HG03066 (cell line): ENCODE results near the gene HSF4.

Source experiments
- ATAC-seq: cut with Tn5 transposase; IDR thresholded peaks from one replicate; pipeline ENCODE4 v1.9.1; 2021; ENCODE audit warnings: low read depth; ENCODE audit not compliant: unreplicated experiment

HSF4 gene

DNA sequence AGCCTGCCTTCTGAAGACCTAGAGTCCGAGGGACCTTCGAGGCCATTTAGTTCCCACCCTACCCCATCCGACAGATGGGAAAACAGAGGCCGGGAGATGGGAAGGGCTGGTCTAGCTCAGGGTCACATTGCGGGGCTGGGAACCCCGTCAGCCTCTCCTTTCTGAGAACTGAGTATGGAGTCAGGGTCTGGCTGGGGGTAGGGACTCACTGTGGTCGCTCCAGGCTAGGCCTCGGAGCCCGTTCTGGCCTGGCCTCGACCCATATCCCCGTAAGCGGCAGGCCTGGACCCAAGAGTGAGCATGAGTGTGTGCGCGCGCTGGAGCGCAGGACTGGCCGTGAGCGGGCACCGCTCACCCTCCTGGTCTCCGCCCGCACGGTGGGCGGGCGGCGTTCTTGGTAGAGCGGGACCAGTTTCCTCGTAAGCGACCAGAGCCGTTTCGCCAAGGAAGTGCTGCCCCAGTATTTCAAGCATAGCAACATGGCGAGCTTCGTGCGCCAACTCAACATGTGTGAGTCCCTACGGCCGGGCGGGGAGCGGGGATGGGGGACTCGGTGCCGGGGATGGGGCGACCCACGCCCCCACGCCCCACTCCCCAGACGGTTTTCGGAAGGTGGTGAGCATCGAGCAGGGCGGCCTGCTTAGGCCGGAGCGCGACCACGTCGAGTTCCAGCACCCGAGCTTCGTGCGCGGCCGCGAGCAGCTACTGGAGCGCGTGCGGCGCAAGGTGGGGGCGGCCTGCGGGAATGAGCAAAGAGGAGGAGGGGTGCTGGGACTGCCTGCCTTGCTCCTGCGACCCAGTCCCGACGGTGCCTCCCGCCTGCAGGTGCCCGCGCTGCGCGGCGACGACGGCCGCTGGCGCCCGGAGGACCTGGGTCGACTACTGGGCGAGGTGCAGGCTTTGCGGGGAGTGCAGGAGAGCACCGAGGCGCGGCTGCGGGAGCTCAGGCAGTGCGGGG lies 855 bp downstream of the HSF4 start:
- no peak for ATAC-seq

DNA sequence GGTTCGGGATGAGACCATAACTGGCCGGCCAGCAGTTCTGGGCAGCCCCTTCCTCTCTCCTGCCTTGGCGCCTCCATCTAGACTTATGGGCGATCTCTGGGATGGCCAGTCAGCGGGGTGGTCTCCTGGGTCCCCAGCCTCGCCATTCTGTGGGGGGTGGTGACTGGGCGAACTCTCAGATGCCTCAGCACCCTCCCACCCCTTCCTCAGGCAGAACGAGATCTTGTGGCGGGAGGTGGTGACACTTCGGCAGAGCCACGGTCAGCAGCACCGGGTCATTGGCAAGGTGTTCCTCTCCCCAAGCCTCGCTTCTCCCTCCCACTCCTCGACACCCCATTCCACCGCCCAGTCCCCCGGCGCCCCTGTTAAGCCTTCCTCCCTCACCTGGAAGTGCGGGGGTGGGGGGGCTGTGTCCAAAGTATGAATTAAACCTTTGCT lies 1.6 kb downstream of the HSF4 start:
- ATAC-seq, result no peak

DNA sequence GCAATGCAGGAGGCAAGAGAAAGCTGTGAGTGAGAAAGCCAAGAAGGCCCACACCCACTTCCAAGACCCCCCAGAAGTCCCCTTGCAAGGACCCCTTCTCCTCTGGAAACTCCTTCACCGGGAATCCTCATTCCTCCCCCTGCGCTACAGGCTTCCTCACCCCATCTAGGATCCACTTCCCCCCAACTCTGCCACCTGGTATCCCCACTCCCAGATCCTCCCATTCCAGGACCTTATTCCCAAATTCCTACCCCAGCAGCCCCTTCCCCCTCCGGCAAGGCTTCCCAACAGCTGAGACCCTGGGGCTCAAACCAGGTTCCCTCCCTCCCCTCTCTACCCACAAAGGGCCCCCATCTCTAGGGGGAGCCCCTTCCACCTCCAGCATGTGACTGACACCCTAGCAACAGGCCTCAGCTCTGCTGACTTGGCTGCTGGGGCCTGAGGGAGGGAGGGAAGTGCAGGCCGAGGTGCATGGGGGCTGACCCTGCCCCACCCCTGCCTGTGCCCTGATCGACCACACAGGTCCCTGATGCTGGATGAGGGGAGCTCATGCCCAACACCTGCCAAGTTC lies 2.1 kb downstream of the HSF4 start:
- ATAC-seq, result no peak

DNA sequence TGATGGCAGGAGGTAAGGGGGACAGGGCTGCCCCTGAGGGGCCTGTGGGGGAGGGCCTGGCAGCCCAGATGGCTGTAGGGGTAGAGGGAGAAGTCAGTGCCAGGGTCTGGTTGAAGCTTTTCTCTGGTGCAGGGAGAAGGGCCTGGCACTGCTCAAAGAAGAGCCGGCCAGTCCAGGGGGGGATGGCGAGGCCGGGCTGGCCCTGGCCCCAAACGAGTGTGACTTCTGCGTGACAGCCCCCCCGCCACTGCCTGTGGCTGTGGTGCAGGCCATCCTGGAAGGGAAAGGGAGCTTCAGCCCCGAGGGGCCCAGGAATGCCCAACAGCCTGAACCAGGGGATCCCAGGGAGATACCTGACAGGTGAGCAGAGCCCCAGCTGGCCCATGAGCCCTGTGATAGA lies 3.0 kb downstream of the HSF4 start:
- ATAC-seq, result no peak

DNA sequence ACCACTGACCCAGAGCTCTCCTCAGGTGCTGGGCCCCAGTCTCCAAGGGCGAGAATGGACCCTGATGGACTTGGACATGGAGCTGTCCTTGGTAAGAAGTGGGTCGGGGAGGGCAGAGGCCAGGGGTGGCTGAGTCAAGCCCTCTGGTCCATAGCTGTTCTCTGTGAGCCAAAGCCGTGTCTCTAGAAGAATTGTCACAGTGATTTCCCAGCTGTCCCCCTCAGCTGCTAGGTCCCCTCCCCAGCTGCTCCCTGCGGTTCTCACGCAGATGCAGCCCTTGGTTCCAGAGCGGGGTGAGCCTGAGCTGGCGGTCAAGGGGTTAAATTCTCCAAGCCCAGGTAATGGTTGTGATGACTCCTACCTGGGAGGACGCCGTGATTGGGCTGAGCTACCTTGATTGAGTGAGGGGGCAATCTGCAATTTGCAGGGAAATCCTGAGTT lies 4.5 kb downstream of the HSF4 start:
- no peak for ATAC-seq

DNA sequence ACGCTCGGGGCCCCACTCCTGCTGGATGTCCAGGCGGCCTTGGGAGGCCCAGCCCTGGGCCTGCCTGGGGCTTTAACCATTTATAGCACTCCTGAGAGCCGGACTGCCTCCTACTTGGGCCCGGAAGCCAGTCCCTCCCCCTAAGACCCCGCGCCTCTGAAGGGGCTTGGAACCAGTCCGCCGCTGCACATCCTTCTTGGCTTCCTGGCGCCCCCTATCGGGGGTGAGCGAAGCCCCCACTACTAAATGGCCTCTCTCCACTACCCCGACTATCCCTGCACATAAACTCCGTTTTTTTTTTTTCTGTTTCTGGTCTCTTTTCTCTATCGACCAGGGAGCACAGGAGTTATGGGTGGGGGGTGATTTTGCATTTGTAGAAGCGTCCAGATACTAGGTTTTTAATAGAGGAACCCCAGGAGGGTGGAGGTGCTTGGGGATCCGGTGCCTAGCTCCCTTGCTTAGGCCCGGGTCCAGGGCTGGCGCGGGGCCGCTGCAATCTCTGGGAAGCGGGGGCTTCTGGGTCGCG lies 5.2 kb downstream of the HSF4 start:
- ATAC-seq, result no peak

DNA sequence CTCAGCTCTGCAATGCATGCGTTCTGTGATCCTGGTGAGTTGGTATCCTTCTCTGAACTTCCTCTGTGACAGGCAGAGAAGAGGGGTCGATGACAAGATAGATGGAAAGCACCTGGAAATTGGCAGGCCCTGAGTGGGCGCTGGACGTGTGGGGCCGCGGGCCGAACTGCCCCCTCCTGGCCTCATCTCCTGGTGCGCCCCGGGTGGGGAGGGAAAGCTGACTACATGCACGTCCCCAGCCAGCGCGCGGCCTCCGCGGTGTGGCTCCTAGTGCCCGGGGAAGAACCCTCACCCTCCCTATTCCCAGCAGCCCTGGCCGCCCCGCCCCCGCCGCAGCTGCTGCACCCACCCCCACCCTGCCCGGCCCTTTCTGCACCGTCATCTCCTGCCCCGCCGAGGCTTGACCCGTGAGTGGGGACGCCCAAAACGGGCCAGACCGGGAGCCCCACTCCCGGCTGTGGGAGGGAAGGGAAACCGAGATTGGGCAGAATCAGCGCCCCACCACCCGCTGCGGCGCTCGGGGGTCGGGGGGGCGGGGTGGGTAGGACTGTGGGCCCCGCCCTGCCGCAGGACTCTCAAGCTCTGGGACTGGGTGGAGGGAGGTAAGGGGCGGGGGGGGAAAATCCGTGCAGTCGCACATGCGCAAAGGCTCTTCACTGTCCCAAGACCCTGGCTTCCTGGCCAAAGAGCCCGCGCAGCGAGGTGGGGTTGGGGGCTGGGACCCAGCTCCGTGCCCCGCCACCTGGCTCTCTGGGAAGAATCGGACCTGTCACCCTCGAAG lies 5.8 kb downstream of the HSF4 start, which contains the start of gene NOL3:
TSS of gene NOL3 (plus strand) at position 371 of the 781 bp plus-strand sequence.
- ATAC-seq, result no peak

DNA sequence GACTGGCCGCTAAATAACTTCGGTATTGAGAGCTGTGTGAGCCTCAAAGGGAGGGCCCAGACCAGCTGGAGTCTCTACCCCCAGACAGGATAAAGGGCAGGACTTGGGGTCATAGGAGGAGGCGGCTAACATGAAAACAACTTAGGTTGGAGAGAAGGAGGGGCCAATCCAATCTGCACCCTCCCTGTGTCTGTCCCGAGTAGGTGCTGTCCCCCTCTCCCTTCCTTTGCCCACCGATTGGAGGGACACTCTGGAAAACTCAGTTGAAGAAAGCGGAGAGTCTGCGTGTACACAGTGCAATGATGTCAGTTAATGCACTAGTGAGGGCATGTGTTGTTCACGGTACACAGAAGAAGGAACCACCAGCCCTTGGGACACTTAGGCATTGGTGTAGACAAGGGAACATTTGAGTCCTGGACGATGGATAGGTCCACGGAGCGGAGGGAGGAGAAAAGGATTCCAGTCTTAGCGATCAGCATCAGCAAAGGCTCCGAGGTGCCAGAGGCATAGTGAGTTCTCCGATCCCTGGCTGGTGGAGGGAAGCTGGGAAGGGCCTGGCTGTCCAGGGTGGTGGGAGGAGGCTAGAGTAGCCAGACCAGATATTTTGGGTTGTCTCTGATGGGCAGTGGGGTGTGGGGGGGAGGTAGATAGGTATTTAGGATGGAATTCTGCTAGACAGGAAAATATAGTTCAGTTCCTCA lies 6.6 kb downstream of the HSF4 start:
- no peak for ATAC-seq

DNA sequence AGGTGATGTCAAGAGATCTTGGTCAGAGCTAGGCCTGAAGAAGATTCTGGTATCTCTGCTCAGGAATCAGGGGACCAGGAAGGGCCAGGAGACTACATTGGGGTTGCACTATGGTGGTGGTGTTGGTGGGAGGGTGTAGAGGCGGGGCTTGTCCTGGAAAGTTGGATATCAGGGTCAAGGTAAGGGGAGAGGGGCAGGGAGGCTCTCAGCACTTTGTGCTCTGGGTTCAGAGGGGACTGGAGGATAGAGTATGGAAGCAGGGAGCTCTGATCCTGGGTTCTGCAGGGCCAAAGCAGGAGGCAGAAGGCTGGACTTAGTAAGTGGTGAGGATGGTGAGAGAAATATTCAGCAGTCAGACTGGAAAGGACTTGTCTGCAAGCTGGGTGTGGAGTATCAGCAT lies 8.8 kb downstream of the HSF4 start:
- no peak for ATAC-seq

DNA sequence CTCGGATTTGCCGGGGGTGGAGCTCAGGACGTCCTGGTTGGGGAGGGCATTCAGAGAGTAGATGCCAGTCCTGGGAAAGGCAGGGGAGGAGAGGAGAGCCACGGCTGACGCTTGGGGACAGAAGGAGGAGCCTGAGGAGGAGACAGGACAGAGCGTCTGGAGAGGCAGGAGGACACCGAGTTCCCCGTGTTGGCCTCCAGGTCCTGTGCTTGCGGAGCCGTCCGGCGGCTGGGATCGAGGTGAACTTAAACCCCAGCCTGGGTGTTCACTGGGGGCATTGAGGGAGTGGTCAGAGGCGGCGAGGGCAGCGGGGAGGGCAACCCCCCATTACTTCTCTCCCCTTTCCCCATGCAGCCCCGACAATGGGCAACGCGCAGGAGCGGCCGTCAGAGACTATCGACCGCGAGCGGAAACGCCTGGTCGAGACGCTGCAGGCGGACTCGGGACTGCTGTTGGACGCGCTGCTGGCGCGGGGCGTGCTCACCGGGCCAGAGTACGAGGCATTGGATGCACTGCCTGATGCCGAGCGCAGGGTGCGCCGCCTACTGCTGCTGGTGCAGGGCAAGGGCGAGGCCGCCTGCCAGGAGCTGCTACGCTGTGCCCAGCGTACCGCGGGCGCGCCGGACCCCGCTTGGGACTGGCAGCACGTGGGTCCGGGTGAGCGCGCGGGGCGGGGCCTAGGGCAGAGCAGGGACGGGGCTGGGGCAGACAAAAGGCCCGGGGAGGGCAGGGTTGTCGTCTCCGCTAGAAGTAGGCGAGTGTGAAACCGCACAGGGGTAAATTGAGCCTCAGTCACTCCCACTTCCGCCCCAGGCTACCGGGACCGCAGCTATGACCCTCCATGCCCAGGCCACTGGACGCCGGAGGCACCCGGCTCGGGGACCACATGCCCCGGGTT lies 9.5 kb downstream of the HSF4 start:
- ATAC-seq, result peak; percentile 47

DNA sequence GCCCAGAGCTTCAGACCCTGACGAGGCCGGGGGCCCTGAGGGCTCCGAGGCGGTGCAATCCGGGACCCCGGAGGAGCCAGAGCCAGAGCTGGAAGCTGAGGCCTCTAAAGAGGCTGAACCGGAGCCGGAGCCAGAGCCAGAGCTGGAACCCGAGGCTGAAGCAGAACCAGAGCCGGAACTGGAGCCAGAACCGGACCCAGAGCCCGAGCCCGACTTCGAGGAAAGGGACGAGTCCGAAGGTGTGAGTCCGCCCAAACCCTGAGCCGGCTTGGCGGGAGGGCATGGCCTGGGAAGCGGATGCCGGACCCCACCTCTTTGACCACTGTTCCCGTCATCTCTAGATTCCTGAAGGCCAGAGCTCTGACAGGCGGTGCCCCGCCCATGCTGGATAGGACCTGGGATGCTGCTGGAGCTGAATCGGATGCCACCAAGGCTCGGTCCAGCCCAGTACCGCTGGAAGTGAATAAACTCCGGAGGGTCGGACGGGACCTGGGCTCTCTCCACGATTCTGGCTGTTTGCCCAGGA lies 10.2 kb downstream of the HSF4 start:
- ATAC-seq, result no peak

DNA sequence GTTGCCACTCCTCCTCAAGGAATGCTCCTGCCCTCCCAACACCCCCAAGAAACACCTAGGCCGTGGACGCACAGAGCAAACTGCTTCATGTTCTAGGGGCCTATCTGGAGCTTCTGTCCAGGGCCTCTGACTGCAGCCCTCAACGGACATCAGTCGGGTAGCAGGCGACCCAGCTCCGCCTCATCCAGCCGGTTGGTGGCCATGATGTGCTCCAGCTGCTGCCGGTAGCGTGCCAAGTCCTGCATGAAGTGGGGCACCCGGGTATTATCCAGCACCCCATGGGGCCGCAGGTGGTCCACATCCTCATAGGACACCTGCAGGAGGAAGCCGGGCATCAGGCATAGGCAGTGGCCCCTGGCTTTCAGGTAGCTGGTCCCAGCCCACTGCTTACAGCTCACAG lies 12.1 kb downstream of the HSF4 start:
- no peak for ATAC-seq

DNA sequence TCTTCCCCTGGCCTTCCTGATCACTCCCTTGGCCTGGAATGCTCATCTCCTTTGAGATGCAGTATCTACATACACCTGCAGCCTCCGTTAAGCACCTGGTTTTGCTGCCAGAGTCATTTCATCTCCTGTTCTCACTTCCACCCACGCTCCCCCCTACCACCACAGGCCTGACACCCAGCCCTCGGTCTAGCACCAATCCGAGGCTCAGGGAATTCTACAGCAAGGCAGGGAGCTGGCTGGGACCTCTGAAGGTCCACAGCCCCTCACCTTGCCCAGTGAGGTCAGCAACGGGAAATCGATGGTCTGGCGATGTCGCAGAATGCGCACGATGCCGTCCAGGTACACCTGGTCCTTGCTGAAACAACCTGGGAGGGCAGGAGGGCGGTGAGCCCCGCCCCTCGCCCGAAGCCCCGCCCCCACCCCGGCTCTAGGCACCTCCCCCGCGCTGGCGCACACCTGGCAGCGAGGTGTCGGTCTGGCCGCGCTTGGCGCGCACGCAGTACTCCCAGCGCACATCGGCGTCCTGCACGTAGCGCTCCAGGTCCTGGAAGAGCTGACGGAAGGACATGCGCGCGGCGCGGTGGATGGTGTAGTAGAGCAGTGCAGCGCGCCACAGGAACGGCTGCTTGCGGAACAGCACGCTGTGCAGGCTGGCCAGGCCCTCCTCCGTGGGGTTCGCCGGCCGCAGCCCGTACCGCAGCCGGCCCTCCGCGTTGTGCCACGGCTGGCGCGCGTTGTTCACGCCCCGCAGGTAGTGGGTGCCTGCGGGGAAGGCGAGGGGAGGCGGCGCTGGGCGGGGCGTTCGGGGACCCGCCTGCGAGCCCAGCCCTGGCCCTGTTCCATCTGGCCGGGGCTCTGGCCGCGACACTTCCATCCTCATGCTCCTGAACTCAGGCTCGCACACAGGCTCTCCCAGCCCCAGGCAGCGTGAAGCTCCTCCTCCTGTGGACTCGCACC lies 13.5 kb downstream of the HSF4 start:
- ATAC-seq, result no peak

DNA sequence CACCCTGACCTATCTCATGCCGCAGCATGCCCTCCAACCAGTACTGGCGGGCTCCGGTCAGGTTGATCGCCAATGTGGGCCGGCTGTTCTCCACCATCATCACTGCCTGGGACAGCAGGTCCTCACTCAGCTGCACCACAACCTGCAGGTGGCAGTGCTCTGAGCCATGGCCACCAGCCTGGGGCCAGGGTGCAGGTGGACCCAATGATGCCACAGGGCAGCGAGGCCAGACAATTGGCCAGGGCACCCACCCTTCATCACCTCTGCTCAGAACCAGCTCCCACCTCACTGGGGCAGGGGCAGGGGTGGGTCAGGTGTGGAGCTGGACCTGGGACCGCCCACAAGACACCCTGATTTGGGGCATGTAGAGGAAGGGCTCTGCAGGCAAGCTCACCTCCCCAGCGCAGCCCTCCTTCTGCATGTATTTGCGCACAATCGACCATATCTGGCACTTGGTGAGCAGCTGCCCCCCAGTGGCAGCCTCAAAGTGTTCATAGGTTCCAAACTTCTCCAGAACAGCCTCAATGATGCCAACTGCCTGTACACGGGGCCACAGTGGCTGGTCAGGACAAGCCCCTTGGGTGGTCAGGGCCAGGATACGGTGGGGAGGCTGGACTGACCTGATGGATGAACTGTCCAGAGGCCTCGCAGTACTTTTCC lies 15.0 kb downstream of the HSF4 start:
- no peak for ATAC-seq

DNA sequence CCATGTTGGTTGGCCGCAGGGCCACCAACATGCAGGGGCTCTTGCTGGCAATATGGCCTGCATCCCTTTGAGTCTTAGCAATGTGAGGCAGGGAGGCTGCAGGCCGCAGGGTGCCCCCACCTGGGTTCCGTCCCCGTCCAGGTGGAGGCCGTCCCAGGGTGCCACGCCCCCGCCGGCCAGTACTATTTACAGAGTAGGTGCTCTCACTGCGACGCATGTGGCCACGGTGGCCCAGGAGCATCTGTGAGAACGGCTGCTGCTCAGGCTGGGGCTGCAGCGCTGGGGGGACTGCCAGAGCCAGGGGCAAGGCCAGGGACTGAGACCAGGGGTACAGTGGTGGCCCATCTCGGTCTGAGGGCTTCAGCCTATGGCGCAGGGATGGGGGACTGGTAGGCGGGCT lies 15.6 kb downstream of the HSF4 start:
- ATAC-seq, result no peak

DNA sequence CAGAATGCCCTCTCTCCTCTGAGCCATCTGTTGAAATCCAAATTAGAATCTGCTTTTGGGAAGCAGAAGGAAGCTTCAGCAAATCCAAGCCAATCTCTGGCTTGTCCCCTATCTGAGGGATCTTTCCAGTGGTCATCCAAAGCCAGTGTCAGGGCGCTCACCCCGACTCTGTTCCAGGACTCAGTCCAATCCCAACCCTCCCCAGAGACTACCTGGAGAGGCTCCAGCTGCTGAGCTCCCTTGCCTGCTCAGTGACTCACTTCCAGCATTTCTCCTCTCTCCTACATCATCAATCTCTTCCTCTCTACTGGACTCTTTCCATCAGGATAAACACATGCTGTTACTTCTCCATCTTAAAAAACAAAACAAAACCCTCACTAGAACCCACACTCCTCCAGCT lies 16.8 kb downstream of the HSF4 start:
- no peak for ATAC-seq

DNA sequence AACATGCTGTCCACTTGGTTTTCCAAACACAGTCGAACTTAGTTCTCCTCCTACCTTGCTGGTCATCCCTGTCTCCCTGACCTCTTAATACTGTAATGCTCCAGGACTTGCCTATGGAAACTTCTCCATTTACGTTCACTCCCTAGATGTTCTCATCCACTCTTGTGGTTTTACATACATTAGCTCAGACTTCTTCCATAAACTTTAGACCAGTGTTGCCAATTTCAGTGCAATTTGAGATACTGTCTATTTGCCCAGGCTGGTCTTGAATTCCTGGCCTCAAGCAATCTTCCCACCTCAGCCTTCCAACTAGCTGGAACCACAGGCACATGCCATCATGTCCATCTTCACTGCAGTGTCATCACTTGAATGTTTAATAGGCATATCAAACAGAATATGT lies 17.7 kb downstream of the HSF4 start:
- ATAC-seq, result no peak

DNA sequence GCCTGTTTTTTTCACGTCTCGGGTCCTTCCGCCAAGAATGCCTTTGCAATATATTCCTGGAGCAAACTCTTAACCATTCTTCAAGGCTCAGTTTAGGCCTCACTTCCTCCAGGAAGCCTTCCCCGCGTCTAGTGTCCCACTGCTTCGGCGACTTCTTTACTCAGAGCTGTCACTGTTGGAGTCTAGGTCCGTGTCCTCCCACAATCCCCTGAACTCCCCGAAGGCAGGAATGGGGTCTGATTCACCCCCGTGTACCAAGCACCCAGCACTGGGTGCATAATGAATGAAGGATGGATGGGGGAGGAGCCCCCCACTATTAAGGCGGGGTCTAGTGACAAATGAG lies 18.7 kb downstream of the HSF4 start:
- no peak for ATAC-seq
